C4-2B (cell line): ENCODE results near the gene IFFO2.

ENCODE experiments used
- H3K27ac ChIP-seq: fragments of 450-650 bp; 2 replicates; pipeline ENCODE4 v1.5.1; 2017
- CTCF ChIP-seq: fragments of 450-650 bp; conservative IDR thresholded peaks from 2 replicates; pipeline ENCODE4 v1.5.1; 2017; ENCODE audit warnings: mild to moderate bottlenecking
- ZFX ChIP-seq: fragments of 450-650 bp; IDR thresholded peaks from 2 replicates; pipeline ENCODE4 v1.6.1; 2017

The IFFO2 gene

DNA sequence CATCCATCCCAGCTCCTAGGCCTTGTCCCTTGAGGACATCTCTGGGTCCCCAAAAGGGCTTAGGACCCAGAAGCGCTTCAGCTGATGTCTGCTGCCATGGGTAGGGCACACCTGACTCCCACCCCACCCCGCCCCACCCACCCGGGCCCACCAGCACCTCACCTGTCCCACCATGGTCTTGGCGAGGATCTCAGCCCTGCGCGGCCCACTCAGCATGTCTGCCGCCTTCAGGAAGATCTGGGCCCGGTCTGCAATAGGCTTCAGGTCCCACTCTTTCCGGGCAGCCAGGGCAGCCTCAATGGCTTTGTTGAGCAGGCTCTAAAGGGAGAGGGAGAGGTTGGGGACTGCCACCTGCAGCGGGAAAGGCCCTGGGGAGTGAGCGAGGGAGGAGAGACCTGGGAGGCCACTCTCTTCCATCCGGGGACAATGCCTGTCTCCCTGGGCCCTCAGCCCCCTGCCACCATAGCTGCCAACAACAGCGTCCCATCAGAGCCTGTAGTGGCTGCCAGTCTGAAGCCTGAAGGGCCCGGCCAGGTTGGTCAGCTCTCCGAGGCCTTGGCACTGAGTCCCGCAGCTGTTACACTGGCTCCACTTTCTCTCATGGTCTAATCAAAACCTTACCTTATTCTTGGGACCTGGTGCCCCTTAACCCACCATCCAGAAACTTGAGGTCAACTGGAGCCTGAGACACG, 71.0 kb downstream of the IFFO2 start:
- H3K27ac ChIP-seq: no peak overlapping the region

GRCh38 chr1:18884727-18885126, 71.7 kb downstream of the IFFO2 start:
- no peak overlapping the region for H3K27ac ChIP-seq
- no peak for TF ChIP-seq CTCF
- TF ChIP-seq ZFX: no peak

More for the DNA sequence above, 71.0 kb downstream of the IFFO2 start:
- no peak for TF ChIP-seq CTCF
- TF ChIP-seq ZFX: no peak

DNA sequence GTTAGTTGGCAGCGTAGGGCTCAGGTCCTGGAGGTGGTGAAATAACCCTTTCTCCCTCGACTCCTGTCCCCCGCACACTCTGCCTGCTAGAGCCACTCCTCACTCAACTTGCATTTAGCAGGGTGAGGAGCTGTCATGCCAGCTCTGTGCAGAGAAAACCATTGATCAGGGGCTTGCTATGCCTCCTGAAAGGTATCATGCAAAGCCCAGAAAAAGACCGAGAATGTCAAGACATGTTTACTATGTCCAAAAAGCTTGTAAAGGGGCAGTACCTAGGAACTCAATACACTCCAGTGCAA, 72.1 kb downstream of the IFFO2 start:
- H3K27ac ChIP-seq: no peak overlapping the region
- TF ChIP-seq CTCF: peak; percentile 51; the same call in 1 of the 2 replicates
- TF ChIP-seq ZFX: no peak

DNA sequence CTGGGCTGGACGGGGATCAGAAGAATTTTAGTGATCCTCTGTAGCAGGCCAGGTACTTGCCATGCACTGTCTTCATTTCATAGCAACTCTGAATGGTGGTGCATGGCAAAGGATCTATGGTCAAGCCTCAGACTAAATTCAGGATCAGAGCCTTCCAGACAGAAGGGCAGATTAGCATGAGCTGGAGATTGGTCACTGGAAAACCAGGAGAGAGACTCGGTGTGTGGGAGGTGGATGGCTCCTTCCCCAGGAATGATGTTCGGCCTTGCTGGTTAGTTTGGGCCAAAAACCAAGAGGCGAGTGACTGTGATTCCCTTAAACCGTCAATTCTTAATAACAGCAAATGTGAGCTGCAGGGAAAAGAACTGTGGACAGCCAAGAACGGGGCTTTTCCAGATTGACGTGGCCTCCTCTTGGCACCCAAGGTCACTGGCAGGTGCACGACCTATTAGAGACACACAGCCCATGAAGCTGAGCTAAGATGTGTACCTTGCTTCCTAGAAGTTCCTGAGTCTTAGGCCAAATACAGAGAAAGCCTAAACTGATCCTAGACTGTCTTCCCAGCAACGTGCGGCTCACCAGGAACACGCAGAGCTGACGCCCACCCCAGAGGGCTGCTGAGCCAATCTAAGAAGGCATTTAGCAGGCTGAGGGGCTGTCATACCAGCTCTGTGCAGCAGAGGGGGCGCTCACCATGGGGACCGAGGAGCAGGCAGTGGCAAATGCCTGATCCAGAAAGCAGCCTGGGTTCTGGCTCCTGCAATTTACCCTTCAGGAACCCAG, 72.6 kb downstream of the IFFO2 start:
- no peak overlapping the region for H3K27ac ChIP-seq
- peak; percentile 76 for TF ChIP-seq CTCF
- TF ChIP-seq ZFX: no peak

DNA sequence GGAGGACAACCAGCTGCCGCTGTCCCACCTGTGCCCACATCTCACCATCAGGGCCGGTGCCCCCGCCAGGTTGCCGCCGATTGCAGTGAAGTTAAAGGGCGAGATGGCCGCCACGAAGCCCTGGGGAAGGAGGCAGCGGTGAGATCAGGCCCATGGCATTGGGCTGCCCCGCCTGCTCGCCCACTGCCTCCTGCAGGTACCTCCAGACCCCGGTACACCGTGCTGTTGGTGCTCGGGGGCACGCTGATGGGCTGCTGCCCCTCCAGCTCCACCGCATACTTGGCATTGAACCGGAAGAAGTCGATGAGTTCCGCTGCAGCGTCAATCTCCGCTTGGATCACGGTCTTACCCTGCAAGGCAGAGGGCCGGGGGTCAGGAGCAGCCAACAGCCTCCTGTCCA, 73.4 kb downstream of the IFFO2 start:
- TF ChIP-seq ZFX: no peak
- TF ChIP-seq CTCF: no peak
- no peak overlapping the region for H3K27ac ChIP-seq

- no peak overlapping the region for H3K27ac ChIP-seq
- TF ChIP-seq CTCF (no peak), ZFX (no peak)
Measured at GRCh38 chr1:18882486-18882885, 74.0 kb downstream of the IFFO2 start.

DNA sequence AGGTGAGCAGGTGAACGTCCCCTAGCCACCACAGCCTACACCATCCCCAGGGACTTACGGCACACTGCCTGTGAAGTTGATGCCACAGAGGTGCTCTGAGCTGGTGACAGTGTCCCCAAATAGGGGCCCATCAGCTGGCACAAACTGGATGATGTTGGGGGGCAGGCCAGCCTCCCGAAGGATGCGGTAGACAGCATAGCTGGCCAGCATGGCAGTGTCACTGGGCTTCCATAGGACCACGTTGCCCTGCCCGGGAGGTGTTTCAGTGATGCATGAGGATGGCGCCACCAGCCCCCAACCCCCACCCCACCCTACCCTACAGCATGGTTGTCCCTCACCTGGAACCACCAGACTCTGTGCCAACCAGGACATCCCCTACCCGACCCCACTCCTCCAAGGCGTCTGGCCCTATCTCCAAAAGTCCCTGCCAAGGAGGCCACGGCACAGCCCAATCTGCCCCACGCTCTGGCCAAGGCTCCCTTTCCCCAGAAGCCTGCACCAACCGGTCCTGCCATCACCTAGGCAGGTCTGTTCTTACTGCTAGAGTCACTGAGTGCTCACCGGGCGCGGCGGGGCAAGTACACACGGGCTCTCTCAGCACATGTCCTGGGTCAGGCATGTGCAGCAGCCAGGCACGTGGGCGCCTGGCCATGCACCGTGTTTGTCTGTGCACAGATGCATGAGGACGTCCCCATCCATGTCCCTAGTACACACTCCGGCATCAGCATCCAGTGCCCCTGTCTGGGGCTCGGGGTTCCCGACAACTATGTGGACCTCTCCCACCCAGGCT, 74.6 kb downstream of the IFFO2 start:
- TF ChIP-seq CTCF: no peak
- H3K27ac ChIP-seq: no peak overlapping the region
